GM18868 (cell line): ENCODE data around the gene CAPN12.

Source experiments
- ATAC-seq: cut with Tn5 transposase; IDR thresholded peaks from one replicate; pipeline ENCODE4 v1.9.1; 2021; ENCODE audit warnings: mild to moderate bottlenecking, moderate library complexity; ENCODE audit not compliant: unreplicated experiment

Gene CAPN12

GRCh38 chr19:38727306-38727867 is 16.9 kb downstream of the CAPN12 start:
- no peak for ATAC-seq

- no peak for ATAC-seq
Measured at GRCh38 chr19:38726761-38727301, 17.4 kb downstream of the CAPN12 start.

DNA sequence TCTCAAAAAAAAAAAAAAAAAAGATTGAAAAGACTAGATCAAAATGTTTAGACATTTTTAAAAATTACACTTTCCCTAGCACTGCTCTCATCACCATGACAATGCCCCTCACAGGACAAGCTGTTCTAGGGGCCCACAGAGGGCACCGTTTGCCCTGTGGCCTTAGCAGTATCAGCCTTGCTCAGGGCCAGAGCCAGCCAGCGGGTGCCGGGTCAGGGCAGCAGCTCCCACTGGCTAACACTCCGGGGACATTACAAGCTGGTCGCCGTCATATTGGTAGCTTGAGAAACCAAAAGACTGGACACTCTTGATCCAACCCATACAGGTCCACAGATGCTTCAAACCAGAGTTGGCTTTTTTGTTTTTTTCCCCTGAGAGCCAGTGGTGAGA is 18.0 kb downstream of the CAPN12 start:
- no peak for ATAC-seq

GRCh38 chr19:38725469-38726283 is 18.6 kb downstream of the CAPN12 start:
- ATAC-seq, result no peak

GRCh38 chr19:38723990-38724854 is 20.1 kb downstream of the CAPN12 start:
- ATAC-seq, result no peak

- no peak for ATAC-seq
Measured at GRCh38 chr19:38723606-38723965, 20.7 kb downstream of the CAPN12 start.

GRCh38 chr19:38722947-38723605 is 21.2 kb downstream of the CAPN12 start:
- ATAC-seq, result no peak

DNA sequence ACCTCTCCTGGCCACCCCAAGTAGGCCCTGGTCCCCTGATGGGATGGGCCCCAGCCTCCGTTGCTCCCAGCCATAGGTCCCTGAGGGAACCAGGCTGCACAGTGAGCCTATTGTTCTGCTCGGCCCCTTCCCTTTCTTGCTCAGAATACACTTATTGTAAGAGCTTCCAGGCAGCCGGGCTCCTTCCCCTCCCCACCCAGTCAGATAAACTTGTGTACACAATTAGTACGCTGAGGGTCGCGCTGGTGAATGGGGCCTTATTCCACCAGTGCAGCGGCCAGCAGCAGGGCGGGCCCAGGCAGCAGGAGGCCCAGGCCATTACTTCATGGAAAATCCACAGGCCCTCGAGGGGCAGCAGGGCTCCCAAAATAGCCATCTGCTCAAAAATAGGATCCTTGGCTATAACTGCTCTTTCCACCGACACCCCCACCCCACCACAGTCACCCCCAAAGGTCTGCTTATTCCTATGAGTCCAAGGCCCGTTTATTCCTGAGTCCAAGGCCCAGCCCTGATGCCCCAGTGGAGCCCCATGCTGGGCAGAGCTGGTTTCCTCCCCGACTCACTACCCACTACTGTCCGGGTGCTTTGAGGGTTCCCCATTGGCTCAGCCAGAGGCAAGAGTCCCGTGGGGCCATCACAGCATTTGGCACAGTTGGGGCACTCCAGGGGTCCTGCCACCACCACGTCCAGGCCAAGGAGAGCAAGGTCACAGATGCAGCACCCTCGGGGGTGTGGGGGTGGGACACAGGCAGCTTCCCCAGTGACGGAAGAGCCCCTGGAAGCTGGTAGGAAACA is 22.1 kb downstream of the CAPN12 start:
- no peak for ATAC-seq

- no peak for ATAC-seq
Measured at GRCh38 chr19:38721496-38721895, 22.8 kb downstream of the CAPN12 start.

DNA sequence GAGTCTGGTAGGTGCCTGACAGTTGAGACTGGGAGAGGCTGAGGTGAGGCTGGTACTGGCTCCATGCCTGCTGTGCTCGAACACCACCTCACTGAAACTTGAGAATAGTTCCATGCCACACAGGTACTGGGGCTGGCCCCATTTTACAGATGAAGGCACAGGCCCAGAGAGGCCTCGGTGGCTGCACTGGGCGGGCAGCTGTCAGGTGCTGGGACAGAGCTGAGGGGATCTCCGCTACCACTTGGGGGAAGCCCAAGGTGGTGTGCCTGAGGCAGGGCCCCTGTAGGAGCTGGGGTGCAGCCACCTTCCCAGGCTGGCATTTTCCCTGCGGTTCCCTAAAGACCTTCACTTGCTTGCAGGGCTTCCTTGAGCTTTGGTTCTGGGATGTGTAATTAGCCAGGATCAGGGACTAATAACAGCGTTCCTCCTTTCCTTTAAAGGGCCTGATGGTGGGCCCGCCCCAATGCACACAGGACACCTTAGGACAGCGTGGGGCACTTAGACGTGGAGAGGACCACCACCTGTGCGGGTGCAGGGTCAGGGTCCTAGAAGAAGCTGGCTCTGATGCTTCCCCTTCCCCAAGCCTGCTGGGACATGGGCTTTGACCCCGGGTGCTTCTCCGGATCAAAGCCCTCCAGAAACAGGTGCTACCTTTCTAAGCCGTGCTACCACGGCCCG is 23.6 kb downstream of the CAPN12 start:
- no peak for ATAC-seq

DNA sequence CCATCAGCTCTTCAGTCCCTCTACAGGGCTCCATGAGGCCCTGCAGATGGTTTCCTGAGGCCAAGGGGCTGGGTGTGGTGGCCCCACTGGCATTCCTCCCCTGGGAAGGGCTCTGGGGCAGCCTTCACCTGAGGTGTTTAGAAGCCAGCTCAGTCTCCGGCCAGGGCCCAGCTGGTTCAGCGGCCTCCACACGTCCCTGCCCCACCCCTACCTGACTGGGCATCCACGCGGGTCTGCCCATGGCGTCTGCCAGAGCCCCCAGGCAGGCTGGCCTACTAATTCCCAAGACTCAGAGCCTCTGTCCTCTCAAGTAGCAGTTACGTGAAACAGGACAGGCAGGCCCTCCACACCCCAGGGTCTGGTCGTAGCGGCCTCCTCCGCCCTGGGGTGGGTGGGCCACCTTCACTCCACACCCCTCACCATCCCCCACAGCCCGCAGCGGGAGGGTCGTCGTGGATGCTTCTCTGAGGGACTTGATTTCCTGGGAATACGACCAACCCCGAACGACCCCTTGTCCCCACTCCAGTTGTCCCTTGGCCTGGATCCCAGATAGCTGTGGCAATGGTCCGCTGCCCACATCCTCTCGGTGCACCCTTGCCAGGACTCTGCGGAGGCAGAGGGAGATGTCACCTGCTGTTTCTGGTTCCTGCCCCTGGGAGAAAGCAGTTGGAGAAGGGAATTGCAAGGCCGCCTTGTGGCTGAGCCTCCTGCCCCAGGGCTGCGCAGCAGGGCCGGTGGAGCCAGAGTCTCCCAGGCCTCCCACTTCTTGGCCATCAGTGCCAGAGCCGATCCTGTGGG is 24.3 kb downstream of the CAPN12 start:
- no peak for ATAC-seq

GRCh38 chr19:38718747-38719543 is 25.3 kb downstream of the CAPN12 start:
- no peak for ATAC-seq

GRCh38 chr19:38717855-38718254 is 26.4 kb downstream of the CAPN12 start:
- no peak for ATAC-seq

DNA sequence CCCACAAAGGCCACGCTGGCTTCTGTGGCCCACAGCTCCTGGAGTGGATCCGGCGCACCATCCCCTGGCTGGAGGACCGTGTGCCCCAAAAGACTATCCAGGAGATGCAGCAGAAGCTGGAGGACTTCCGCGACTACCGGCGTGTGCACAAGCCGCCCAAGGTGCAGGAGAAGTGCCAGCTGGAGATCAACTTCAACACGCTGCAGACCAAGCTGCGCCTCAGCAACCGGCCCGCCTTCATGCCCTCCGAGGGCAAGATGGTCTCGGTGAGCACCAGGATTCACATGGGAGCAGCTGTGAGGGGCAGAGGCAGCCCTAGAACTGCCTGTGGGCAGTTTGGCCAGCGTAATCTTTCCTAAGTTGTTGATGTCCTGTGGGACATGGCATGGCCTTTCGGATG is 27.2 kb downstream of the CAPN12 start:
- ATAC-seq, result no peak

- ATAC-seq, result no peak
Measured at GRCh38 chr19:38715555-38715954, 28.7 kb downstream of the CAPN12 start.

DNA sequence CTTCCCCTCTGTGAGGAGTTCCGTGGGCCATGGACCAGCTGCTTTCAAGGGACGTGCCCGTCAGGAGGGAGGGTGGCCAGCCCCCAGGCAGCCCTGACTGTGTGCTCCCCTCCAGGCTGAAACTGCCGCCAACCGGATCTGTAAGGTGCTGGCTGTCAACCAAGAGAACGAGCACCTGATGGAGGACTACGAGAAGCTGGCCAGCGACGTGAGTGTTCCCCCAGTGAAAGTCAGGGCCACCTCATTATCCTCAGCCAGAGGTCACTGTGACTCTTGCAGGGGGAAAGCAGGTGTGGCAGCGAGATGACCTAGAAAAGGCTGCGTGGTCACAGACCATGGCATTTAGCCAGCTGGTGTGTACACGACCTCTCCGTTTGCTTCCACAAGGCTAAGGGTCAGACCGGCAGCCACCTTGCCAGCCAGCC is 29.9 kb downstream of the CAPN12 start:
- ATAC-seq, result no peak

DNA sequence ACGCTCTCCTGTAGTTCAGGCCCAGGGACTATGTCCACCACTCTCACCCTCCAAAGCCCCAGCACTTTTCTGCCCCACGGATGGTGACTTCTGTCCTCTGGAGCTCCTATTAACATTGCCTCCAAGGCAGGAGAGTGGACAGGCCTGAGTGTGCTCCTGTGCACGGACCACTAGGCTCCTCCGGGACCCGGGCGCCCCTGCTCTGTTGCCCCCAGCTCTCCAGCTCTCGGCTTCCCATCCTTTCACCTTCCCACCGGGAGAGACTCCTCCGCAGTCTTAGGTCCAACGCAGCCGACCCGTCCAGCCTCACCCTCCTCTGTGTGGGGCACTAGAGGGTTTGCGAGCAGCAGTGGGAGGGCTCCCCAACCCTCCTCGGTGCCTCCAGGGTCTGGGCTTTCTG is 30.4 kb downstream of the CAPN12 start:
- no peak for ATAC-seq

DNA sequence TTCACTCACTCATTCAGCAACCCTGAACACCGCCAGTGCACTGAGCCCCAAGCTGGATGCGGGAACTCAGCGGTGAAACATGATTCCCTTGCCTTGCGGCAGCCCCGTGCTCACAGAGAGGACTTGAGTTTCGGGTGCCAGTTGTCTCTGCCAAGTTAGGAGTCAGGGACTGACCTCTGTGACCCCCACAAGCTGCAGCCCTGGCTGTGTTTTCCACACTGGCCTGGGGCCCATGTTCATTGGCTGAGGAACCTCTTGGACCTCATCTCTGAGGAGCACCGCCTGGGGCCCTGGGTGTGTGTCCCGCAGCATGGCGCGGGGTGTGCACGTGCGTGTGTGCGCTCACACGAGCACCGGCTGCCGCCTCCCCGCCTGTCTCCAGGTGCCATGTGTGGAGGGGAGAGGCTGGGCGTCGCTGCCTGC is 31.0 kb downstream of the CAPN12 start:
- ATAC-seq, result no peak
